ENCODE results near the gene HSPB6.
A peak's percentile ranks its signal among the peaks of the same experiment; 100 is the strongest.
"Not testable (repeated sequence)": the region's sequence is repeated elsewhere in the genome, so short reads cannot be mapped to it uniquely, and the experiment has no call there.

HSPB6 gene

GRCh38 chr19:35775046-35775297 is 18.1 kb upstream of the HSPB6 start:
- no peak overlapping the region for H3K9ac ChIP-seq (ENCODE audit: low read length)
- TF ChIP-seq, protein P1, sequence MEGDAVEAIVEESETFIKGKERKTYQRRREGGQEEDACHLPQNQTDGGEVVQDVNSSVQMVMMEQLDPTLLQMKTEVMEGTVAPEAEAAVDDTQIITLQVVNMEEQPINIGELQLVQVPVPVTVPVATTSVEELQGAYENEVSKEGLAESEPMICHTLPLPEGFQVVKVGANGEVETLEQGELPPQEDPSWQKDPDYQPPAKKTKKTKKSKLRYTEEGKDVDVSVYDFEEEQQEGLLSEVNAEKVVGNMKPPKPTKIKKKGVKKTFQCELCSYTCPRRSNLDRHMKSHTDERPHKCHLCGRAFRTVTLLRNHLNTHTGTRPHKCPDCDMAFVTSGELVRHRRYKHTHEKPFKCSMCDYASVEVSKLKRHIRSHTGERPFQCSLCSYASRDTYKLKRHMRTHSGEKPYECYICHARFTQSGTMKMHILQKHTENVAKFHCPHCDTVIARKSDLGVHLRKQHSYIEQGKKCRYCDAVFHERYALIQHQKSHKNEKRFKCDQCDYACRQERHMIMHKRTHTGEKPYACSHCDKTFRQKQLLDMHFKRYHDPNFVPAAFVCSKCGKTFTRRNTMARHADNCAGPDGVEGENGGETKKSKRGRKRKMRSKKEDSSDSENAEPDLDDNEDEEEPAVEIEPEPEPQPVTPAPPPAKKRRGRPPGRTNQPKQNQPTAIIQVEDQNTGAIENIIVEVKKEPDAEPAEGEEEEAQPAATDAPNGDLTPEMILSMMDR (IDR thresholded peaks at IDR 0.05; ENCODE audit: insufficient read depth, low read length, poor library complexity, severe bottlenecking) = no peak
- no peak for TF ChIP-seq EZH2phosphoT487 (conservative IDR thresholded peaks at IDR 0.05; ENCODE audit: low read length)
- H3K9me2 ChIP-seq (replicated peaks; ENCODE audit: insufficient read depth, low read length) = no peaks in the 10 kb centered on the region
- H3K36me3 ChIP-seq (ENCODE audit: low read length) = no peaks in the 10 kb centered on the region
- peak overlapping the region; percentile 60 for H2AFZ ChIP-seq (ENCODE audit: low read depth, low read length, severe bottlenecking)
- H3F3A ChIP-seq (ENCODE audit: insufficient read depth) = peaks cover 3% of the 10 kb centered on the region; the same call in 1 of the 2 replicates
- no peaks in the 10 kb centered on the region for H3K9me3 ChIP-seq (ENCODE audit: insufficient read depth, low read length)
- peak overlapping the region; percentile 32 for H3K4me2 ChIP-seq (ENCODE audit: low read depth, low read length, poor library complexity, severe bottlenecking)
- no peaks in the 10 kb centered on the region for H3K27me3 ChIP-seq (ENCODE audit: low read length)
- no peaks in the 10 kb centered on the region; the same call in 1 of the 2 replicates for H3K79me2 ChIP-seq (ENCODE audit: insufficient read depth, low read length)
- H3K4me3 ChIP-seq (ENCODE audit: insufficient read depth, low read length, poor library complexity, severe bottlenecking) = no peak overlapping the region
- H3K27ac ChIP-seq (ENCODE audit: low read depth, low read length) = no peak overlapping the region
- H4K20me1 ChIP-seq (ENCODE audit: low read depth, low read length) = no peaks in the 10 kb centered on the region

DNA sequence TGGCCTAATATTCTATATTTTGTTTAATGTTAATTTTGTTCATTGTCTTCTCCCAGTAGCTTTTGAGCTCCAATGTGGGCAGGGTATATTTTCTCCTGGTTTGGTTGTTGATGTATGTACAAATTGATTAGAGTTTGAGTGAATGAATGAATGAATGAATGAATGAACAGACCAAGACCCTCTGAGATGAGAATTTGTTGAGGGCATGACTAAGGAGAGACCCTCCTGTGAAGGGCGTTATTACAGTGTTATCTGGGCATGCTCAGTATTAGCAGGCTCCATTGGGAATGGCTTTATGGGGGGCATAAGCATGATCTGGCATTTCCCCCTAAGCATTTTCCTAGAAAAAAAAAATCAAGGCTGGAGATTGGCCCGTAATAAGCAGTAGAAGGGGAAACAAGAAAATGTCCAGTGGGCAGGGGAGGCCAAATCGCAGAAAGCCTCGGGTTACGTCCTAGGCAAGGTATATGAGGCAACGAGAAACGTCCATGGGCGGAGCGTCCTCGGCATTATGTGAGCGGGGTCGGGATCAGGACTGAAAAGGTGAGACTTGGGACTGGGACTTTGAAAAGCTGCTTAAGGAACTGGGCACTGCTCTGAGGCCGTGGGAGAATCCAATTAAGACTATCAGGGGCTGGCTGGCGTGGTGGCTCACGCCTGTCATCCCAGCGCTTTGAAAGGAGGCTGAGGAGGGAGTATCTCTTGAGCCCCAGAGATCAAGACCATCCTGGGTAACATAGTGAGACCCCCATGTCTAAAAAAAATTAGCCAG is 17.6 kb upstream of the HSPB6 start:
- no peaks in the 10 kb centered on the region for H3K27me3 ChIP-seq (ENCODE audit: low read length)
- peak overlapping the region; percentile 60 for H2AFZ ChIP-seq (ENCODE audit: low read depth, low read length, severe bottlenecking)
- no peak for TF ChIP-seq EZH2phosphoT487 (conservative IDR thresholded peaks at IDR 0.05; ENCODE audit: low read length)
- H3K9ac ChIP-seq (ENCODE audit: low read length) = no peak overlapping the region
- H3K9me2 ChIP-seq (replicated peaks; ENCODE audit: insufficient read depth, low read length) = no peaks in the 10 kb centered on the region
- peak overlapping the region; percentile 32 for H3K4me2 ChIP-seq (ENCODE audit: low read depth, low read length, poor library complexity, severe bottlenecking)
- no peaks in the 10 kb centered on the region; the same call in 1 of the 2 replicates for H3K79me2 ChIP-seq (ENCODE audit: insufficient read depth, low read length)
- H3K36me3 ChIP-seq (ENCODE audit: low read length) = no peaks in the 10 kb centered on the region
- peaks cover 3% of the 10 kb centered on the region; the same call in 1 of the 2 replicates for H3F3A ChIP-seq (ENCODE audit: insufficient read depth)
- H3K4me3 ChIP-seq (ENCODE audit: insufficient read depth, low read length, poor library complexity, severe bottlenecking) = no peak overlapping the region
- H3K9me3 ChIP-seq (ENCODE audit: insufficient read depth, low read length) = no peaks in the 10 kb centered on the region
- no peak overlapping the region for H3K27ac ChIP-seq (ENCODE audit: low read depth, low read length)
- no peaks in the 10 kb centered on the region for H4K20me1 ChIP-seq (ENCODE audit: low read depth, low read length)

DNA sequence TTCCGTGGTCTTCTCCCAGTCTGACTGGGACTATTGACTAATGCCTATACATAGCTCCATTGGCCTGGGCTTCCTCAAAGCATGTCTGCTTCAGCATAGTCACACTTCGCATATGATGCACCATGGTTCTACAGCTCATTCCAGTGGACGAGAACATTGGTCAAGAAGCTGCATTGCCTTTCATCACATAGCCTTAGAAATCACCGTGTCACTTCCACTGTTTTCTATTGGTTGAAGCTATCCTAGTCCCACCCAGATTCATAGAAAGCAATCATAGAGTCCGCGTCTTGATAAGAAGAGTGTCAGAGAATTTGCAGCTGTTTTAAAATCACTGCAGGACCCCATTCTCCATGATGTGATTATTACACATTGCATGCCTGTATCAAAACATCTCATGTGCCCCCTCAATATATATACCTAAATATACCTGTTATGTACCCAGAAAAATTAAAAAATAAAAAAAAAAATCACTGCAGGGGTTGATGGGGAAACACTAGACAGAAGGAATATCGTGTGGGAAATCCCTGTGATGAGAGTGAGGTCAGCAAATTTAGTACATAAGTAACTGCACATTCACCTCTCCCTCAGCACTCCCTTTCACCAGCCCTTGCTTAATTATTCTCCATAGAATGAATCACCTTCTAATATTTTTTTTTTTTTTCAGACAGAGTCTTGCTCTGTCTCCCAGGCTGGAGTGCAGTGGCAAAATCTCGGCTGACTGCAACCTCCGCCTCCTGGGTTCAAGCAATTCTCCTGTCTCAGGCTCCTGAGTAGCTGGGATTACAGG is 16.4 kb upstream of the HSPB6 start:
- no peak overlapping the region for H2AFZ ChIP-seq (ENCODE audit: low read depth, low read length, severe bottlenecking)
- H3K4me3 ChIP-seq (ENCODE audit: insufficient read depth, low read length, poor library complexity, severe bottlenecking) = no peak overlapping the region
- H3K27ac ChIP-seq (ENCODE audit: low read depth, low read length) = no peak overlapping the region
- no peaks in the 10 kb centered on the region for H3K9me2 ChIP-seq (replicated peaks; ENCODE audit: insufficient read depth, low read length)
- no peaks in the 10 kb centered on the region for H3K36me3 ChIP-seq (ENCODE audit: low read length)
- H3F3A ChIP-seq (ENCODE audit: insufficient read depth) = peaks cover 3% of the 10 kb centered on the region; the same call in 1 of the 2 replicates
- no peaks in the 10 kb centered on the region; the same call in 1 of the 2 replicates for H3K79me2 ChIP-seq (ENCODE audit: insufficient read depth, low read length)
- no peaks in the 10 kb centered on the region for H3K27me3 ChIP-seq (ENCODE audit: low read length)
- H4K20me1 ChIP-seq (ENCODE audit: low read depth, low read length) = no peaks in the 10 kb centered on the region
- no peak overlapping the region for H3K9ac ChIP-seq (ENCODE audit: low read length)
- no peaks in the 10 kb centered on the region for H3K9me3 ChIP-seq (ENCODE audit: insufficient read depth, low read length)
- no peak overlapping the region for H3K4me2 ChIP-seq (ENCODE audit: low read depth, low read length, poor library complexity, severe bottlenecking)
- TF ChIP-seq, protein P1 (IDR thresholded peaks at IDR 0.05; ENCODE audit: insufficient read depth, low read length, poor library complexity, severe bottlenecking) = no peak
- no peak for TF ChIP-seq EZH2phosphoT487 (conservative IDR thresholded peaks at IDR 0.05; ENCODE audit: low read length)

GRCh38 chr19:35772362-35772761 is 15.5 kb upstream of the HSPB6 start:
- not testable (repeated sequence) for H3K4me3 ChIP-seq (ENCODE audit: insufficient read depth, low read length, poor library complexity, severe bottlenecking); H3K27me3 ChIP-seq (ENCODE audit: low read length); H3K36me3 ChIP-seq (ENCODE audit: low read length); H3K9me2 ChIP-seq (replicated peaks; ENCODE audit: insufficient read depth, low read length); H3F3A ChIP-seq (ENCODE audit: insufficient read depth); H3K27ac ChIP-seq (ENCODE audit: low read depth, low read length); H3K4me2 ChIP-seq (ENCODE audit: low read depth, low read length, poor library complexity, severe bottlenecking); H3K79me2 ChIP-seq (ENCODE audit: insufficient read depth, low read length); H4K20me1 ChIP-seq (ENCODE audit: low read depth, low read length); H3K9me3 ChIP-seq (ENCODE audit: insufficient read depth, low read length); H2AFZ ChIP-seq (ENCODE audit: low read depth, low read length, severe bottlenecking); H3K9ac ChIP-seq (ENCODE audit: low read length)

All from SU-DHL-6 (cell line).